ENCODE data around the gene CTIF. TPM values are rescaled to one million over a fixed set of nuclear protein-coding genes. Genes with fewer than 3 reads are reported as not detected.

Gene CTIF
- total and polyA plus RNA-seq, 2 experiments from 2014 or later: 22.1 to 27.9 TPM

DNA sequence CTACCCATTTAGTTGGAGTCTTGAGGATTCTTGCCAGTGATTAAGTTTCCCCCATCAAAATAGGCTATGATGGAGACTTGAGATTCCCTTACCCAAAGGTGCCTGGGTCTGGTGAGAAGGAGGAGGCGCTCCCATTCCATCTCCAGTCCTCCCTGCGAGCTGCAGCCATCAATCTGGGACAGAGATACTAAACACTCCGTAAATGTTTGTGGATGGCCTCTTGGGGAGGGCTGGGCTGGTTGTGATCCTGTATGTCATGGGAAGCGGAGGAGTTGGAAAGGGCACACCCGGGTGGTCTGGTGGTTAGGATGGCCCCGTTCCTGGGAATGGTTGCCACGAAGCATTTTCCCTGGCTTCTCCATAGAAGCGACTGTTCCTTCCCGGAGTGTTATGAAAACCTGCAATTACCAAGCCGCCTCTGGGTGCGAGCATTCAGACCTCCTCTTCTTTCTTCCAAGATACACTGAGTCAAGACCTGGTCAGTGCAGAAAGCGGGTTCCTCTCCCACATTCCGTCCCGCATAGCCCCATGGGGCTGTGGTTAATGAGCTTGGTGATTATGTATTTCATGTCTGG lies 196.9 kb downstream of the CTIF start:
- no peak overlapping the region for H3K4me2 ChIP-seq
- no peak overlapping the region for H3K4me3 ChIP-seq
- no peaks in the 10 kb centered on the region for H3K27me3 ChIP-seq
- no peaks in the 10 kb centered on the region for H3K36me3 ChIP-seq (replicated peaks; ENCODE audit: insufficient read depth, low read depth)
- H3K9me2 ChIP-seq (replicated peaks; ENCODE audit: insufficient read depth): no peaks in the 10 kb centered on the region
- TF ChIP-seq, protein P1, sequence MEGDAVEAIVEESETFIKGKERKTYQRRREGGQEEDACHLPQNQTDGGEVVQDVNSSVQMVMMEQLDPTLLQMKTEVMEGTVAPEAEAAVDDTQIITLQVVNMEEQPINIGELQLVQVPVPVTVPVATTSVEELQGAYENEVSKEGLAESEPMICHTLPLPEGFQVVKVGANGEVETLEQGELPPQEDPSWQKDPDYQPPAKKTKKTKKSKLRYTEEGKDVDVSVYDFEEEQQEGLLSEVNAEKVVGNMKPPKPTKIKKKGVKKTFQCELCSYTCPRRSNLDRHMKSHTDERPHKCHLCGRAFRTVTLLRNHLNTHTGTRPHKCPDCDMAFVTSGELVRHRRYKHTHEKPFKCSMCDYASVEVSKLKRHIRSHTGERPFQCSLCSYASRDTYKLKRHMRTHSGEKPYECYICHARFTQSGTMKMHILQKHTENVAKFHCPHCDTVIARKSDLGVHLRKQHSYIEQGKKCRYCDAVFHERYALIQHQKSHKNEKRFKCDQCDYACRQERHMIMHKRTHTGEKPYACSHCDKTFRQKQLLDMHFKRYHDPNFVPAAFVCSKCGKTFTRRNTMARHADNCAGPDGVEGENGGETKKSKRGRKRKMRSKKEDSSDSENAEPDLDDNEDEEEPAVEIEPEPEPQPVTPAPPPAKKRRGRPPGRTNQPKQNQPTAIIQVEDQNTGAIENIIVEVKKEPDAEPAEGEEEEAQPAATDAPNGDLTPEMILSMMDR (IDR thresholded peaks at IDR 0.05; ENCODE audit: poor library complexity): no peak
- no peak for TF ChIP-seq EZH2 (IDR thresholded peaks at IDR 0.05; ENCODE audit: borderline replicate concordance)
- no peak for TF ChIP-seq EZH2phosphoT487 (IDR thresholded peaks at IDR 0.05; ENCODE audit: low read depth, severe bottlenecking, unreplicated experiment)
- no peak for DNase-seq (ENCODE audit: low spot score)
- H3K79me2 ChIP-seq: no peaks in the 10 kb centered on the region
- WGBS (ENCODE audit: low lambda C conversion rate, missing lambda C conversion rate): 91% methylated on average over 14 of the region's 14 CpGs
- peaks cover 6% of the 10 kb centered on the region for H3K4me1 ChIP-seq (ENCODE audit: insufficient read depth)
- no peak overlapping the region for H3K27ac ChIP-seq
- H2AFZ ChIP-seq: no peak overlapping the region
- no peaks in the 10 kb centered on the region for H4K20me1 ChIP-seq (ENCODE audit: insufficient read depth, poor library complexity, severe bottlenecking)
- H3K9me3 ChIP-seq (ENCODE audit: low read depth): no peaks in the 10 kb centered on the region

DNA sequence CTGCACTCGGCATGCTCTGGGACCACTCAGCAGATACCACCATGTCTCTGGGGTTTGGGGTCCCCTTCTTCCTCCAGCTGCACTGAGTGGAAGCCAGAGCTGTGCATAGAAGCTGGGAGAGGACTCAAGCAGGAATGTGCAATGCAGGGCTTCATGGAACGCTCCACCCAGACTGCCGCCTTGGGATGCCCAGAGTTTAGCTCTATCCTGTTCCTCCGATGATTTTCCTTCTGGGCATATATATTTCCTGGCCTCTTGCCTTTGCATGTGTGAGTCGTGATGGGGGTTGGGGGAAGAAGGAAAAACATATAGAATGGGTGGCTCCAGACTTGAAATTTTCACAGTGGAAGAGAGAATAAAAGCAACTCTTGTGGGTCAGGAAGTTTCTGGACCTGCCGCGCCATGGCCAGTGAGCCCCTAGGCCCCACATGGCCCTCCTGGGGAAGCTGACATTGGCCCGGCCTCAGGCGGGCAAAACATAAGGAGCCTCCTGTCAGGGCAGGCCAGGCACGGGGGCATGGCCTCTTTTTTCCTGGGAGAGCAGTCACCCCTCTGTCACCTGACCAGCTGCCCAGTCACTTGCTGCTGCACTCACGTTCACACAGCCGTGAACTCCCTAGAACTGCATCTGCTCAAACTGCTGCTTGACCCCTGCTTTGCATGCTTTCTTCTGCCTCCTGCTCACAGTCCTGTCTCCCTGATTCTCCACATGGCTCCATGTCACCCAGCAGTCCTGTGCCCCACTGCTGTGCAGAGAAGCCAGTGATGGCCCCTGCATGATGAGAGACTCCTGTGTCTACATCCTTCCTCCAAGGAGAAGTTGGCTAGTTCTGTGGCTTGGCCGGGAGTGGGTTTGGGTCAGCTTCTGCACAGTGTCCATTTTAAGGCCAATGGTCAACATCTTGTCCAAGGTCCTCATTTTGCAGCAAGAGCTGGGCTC lies 197.8 kb downstream of the CTIF start:
- no peak overlapping the region for H2AFZ ChIP-seq
- no peak overlapping the region for H3K4me2 ChIP-seq
- no peak overlapping the region for H3K4me3 ChIP-seq
- TF ChIP-seq EZH2phosphoT487 (IDR thresholded peaks at IDR 0.05; ENCODE audit: low read depth, severe bottlenecking, unreplicated experiment): no peak
- no peak for TF ChIP-seq EZH2 (IDR thresholded peaks at IDR 0.05; ENCODE audit: borderline replicate concordance)
- TF ChIP-seq, protein P1 (IDR thresholded peaks at IDR 0.05; ENCODE audit: poor library complexity): no peak
- H3K36me3 ChIP-seq (replicated peaks; ENCODE audit: insufficient read depth, low read depth): no peaks in the 10 kb centered on the region
- 86% methylated on average over 13 of the region's 13 CpGs for WGBS (ENCODE audit: low lambda C conversion rate, missing lambda C conversion rate)
- no peaks in the 10 kb centered on the region for H4K20me1 ChIP-seq (ENCODE audit: insufficient read depth, poor library complexity, severe bottlenecking)
- DNase-seq (ENCODE audit: low spot score): no peak
- H3K9me2 ChIP-seq (replicated peaks; ENCODE audit: insufficient read depth): no peaks in the 10 kb centered on the region
- H3K4me1 ChIP-seq (ENCODE audit: insufficient read depth): peaks cover 6% of the 10 kb centered on the region
- no peaks in the 10 kb centered on the region for H3K27me3 ChIP-seq
- no peak overlapping the region for H3K27ac ChIP-seq
- no peaks in the 10 kb centered on the region for H3K9me3 ChIP-seq (ENCODE audit: low read depth)
- H3K79me2 ChIP-seq: no peaks in the 10 kb centered on the region

DNA sequence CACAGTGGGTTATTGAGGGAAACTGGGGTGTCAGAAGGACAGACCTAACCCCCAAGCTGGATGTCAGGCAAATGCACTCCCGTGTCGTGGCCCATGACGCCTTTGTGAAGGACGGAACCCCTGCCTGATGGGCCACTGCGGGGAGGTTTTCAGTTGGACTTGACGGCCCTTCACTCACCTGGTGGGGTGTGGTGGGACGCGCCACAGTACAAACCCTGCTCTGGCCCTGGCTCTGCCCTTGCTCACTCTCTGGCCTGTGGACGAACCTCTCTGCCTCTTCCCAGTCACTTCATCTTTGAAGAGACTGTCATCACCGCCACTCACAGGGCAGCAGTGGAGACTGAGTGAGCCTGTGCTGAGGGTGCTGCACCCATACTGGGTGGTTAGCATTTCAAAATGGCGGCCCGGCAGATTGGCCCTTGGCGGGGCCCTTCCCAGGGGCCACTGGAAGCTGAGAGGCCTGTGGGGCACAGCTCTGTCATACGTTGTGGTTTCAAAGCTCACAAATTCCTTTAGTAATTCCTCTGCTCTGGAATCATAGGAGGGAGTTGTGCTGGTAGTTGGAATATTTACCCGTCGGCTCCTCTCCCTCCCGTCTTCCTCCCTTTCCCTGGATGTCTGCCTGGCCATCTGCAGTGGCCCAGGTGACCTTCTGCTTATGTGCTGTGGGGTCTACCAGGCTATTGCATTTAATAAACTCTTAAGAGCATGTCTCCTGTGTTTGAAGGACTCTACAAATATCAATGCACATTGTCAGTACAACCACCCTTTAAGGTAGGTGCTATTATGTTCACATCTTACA lies 200.6 kb downstream of the CTIF start:
- Histone ChIP-seq H4K20me1 (ENCODE audit: insufficient read depth, poor library complexity, severe bottlenecking) (no peaks in the 10 kb centered on the region), H3K36me3 (replicated peaks; ENCODE audit: insufficient read depth, low read depth) (no peaks in the 10 kb centered on the region), H2AFZ (no peak overlapping the region), H3K27ac (no peak overlapping the region), H3K4me2 (no peak overlapping the region), H3K27me3 (no peaks in the 10 kb centered on the region), H3K79me2 (no peaks in the 10 kb centered on the region), H3K4me1 (ENCODE audit: insufficient read depth) (peaks cover 11% of the 10 kb centered on the region), H3K9me2 (replicated peaks; ENCODE audit: insufficient read depth) (no peaks in the 10 kb centered on the region), H3K4me3 (no peak overlapping the region), H3K9me3 (ENCODE audit: low read depth) (no peaks in the 10 kb centered on the region)
- DNase-seq (ENCODE audit: low spot score): no peak
- TF ChIP-seq EZH2phosphoT487 (IDR thresholded peaks at IDR 0.05; ENCODE audit: low read depth, severe bottlenecking, unreplicated experiment): no peak
- 87% methylated on average over 17 of the region's 17 CpGs for WGBS (ENCODE audit: low lambda C conversion rate, missing lambda C conversion rate)

Measured in hepatocyte (in vitro differentiated cells).